Astrocyte (in vitro differentiated cells and primary cell): ENCODE measurements around the gene NRBF2.

ENCODE experiments used
- EZH2 ChIP-seq: IDR thresholded peaks from 2 replicates; pipeline ENCODE4 v1.6.1; 2012; ENCODE audit warnings: mild to moderate bottlenecking, low read length, inconsistent platforms; ENCODE audit not compliant: insufficient read depth
- TF ChIP-seq, protein P1 (sequence below): IDR thresholded peaks from 2 replicates; pipeline ENCODE4 v1.5.1; 2011; ENCODE audit warnings: low read depth, mild to moderate bottlenecking, inconsistent platforms, low read length, moderate library complexity; ENCODE audit not compliant: insufficient read depth

DNA sequence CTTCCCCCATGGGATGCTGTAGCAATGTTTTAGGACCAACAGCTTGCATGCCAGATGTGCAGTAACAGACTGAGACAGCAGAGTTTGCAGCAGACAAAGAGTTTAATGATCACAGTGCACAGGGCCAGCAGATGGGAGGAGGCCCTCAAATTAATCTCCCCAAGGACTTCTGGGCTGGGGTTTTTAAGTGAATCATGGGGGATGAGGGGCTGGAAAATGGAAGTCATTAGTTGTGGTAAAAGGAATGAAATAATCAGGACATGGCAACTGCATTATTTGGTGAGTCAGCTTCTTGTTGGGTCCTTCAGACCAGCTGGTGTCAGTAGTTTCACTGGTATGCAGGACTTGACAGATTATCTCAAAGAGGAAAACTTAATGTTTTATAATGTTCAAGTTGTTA lies 12.6 kb upstream of the NRBF2 start:
- TF ChIP-seq, protein P1, sequence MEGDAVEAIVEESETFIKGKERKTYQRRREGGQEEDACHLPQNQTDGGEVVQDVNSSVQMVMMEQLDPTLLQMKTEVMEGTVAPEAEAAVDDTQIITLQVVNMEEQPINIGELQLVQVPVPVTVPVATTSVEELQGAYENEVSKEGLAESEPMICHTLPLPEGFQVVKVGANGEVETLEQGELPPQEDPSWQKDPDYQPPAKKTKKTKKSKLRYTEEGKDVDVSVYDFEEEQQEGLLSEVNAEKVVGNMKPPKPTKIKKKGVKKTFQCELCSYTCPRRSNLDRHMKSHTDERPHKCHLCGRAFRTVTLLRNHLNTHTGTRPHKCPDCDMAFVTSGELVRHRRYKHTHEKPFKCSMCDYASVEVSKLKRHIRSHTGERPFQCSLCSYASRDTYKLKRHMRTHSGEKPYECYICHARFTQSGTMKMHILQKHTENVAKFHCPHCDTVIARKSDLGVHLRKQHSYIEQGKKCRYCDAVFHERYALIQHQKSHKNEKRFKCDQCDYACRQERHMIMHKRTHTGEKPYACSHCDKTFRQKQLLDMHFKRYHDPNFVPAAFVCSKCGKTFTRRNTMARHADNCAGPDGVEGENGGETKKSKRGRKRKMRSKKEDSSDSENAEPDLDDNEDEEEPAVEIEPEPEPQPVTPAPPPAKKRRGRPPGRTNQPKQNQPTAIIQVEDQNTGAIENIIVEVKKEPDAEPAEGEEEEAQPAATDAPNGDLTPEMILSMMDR: no peak
- TF ChIP-seq EZH2: no peak
